HepG2 (cell line): ENCODE measurements around the gene KDM4E. TPM values are rescaled to one million over a fixed set of nuclear protein-coding genes. Genes with fewer than 3 reads are reported as not detected.

ENCODE experiments used
- ARNT2 ChIP-seq: sonication (generic); formaldehyde crosslinking; IDR thresholded peaks from 2 replicates; pipeline ENCODE4 v1.8.0; 2022; ENCODE audit warnings: mild to moderate bottlenecking, low read depth, missing genetic modification reagents, moderate library complexity
- ELK4 ChIP-seq: sonication (generic); formaldehyde crosslinking; IDR thresholded peaks from 2 replicates; pipeline ENCODE4 v1.9.0; 2021; ENCODE audit warnings: missing genetic modification reagents, borderline replicate concordance
- IKZF5 ChIP-seq: IDR thresholded peaks from 2 replicates; pipeline ENCODE4 v1.6.1; 2018; ENCODE audit warnings: missing genetic modification reagents, mild to moderate bottlenecking, missing compliant biosample characterization
- KDM3A ChIP-seq: IDR thresholded peaks from 2 replicates; pipeline ENCODE4 v1.6.1; 2018; ENCODE audit warnings: low read depth, missing compliant biosample characterization
- KDM6A ChIP-seq: IDR thresholded peaks from 2 replicates; pipeline ENCODE4 v1.6.1; 2016; ENCODE audit warnings: low read depth
- MYPOP ChIP-seq: sonication (generic); formaldehyde crosslinking; IDR thresholded peaks from 2 replicates; pipeline ENCODE4 v1.8.1; 2023; ENCODE audit warnings: mild to moderate bottlenecking, moderate library complexity, missing genetic modification reagents
- TCF7L2 ChIP-seq: IDR thresholded peaks from 2 replicates; pipeline ENCODE4 v1.6.1; 2011; ENCODE audit warnings: mild to moderate bottlenecking, low read depth, low read length, moderate library complexity
- ZNF124 ChIP-seq: sonication (generic); formaldehyde crosslinking; IDR thresholded peaks from 2 replicates; pipeline ENCODE4 v1.4.0; 2020; ENCODE audit warnings: missing genetic modification reagents
- ZNF205 ChIP-seq: IDR thresholded peaks from 2 replicates; pipeline ENCODE4 v1.6.1; 2018; ENCODE audit warnings: missing biosample characterization, missing genetic modification reagents
- ZNF274 ChIP-seq: sonication (generic); formaldehyde crosslinking; IDR thresholded peaks from 2 replicates; pipeline ENCODE4 v1.5.1; 2020; ENCODE audit warnings: mild to moderate bottlenecking, missing genetic modification reagents
- ZNF296 ChIP-seq: sonication (generic); formaldehyde crosslinking; conservative IDR thresholded peaks from 2 replicates; pipeline ENCODE4 v1.5.0; 2020; ENCODE audit warnings: mild to moderate bottlenecking, missing genetic modification reagents
- ZNF776 ChIP-seq: sonication (generic); formaldehyde crosslinking; IDR thresholded peaks from 2 replicates; pipeline ENCODE4 v1.4.0; 2020; ENCODE audit warnings: mild to moderate bottlenecking, missing genetic modification reagents
- polyA plus RNA-seq, 8 experiments: library from polyadenylated mRNA; depleted of rRNA in 3 of 8; stranded (reverse) in 7 of 8; unstranded in 1 of 8; fragments of >200 nt; fragmentation: Illumina TruSeq in 4 of 8; extraction: Trizol in 4 of 8; gene quantifications; 2 replicates each; pipeline versions ENCODE4 v1.2.1 to v1.2.3, GENCODE V29; 2011 to 2016; ENCODE audit warnings: low read depth in 4 of 8, missing spikeins in 1 of 8, mixed read lengths in 1 of 8; ENCODE audit not compliant: insufficient read depth in 1 of 8
- total RNA-seq, 5 experiments: library from RNA; depleted of rRNA; stranded (reverse); fragments of >200 nt; fragmentation: Illumina TruSeq; extraction: Trizol; gene quantifications; 2 replicates each; pipeline ENCODE4 v1.2.3, GENCODE V29; 2016; ENCODE audit warnings: low read depth in 1 of 5
- TF ChIP-seq, protein P1 (sequence below): IDR thresholded peaks from 2 replicates; pipeline ENCODE4 v1.4.0; 2020; ENCODE audit warnings: mild to moderate bottlenecking, missing genetic modification reagents

The KDM4E gene
- total and polyA plus RNA-seq, 2 of the 13 experiments (the other 11 are each of a cell fraction or from before 2014, with no cell fraction given): not detected

GRCh38 chr11:95067039-95067840 is 42.2 kb downstream of the KDM4E start (continued):
- TF ChIP-seq, protein P1, sequence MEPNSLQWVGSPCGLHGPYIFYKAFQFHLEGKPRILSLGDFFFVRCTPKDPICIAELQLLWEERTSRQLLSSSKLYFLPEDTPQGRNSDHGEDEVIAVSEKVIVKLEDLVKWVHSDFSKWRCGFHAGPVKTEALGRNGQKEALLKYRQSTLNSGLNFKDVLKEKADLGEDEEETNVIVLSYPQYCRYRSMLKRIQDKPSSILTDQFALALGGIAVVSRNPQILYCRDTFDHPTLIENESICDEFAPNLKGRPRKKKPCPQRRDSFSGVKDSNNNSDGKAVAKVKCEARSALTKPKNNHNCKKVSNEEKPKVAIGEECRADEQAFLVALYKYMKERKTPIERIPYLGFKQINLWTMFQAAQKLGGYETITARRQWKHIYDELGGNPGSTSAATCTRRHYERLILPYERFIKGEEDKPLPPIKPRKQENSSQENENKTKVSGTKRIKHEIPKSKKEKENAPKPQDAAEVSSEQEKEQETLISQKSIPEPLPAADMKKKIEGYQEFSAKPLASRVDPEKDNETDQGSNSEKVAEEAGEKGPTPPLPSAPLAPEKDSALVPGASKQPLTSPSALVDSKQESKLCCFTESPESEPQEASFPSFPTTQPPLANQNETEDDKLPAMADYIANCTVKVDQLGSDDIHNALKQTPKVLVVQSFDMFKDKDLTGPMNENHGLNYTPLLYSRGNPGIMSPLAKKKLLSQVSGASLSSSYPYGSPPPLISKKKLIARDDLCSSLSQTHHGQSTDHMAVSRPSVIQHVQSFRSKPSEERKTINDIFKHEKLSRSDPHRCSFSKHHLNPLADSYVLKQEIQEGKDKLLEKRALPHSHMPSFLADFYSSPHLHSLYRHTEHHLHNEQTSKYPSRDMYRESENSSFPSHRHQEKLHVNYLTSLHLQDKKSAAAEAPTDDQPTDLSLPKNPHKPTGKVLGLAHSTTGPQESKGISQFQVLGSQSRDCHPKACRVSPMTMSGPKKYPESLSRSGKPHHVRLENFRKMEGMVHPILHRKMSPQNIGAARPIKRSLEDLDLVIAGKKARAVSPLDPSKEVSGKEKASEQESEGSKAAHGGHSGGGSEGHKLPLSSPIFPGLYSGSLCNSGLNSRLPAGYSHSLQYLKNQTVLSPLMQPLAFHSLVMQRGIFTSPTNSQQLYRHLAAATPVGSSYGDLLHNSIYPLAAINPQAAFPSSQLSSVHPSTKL (CRISPR knock-in tag): peak; percentile 54
- TF ChIP-seq ZNF274: peak; percentile 41
- TF ChIP-seq ZNF205 (CRISPR knock-in tag): no peak
- no peak; the same call in 1 of the 2 replicates for TF ChIP-seq ZNF776
- no peak for TF ChIP-seq ELK4 (CRISPR knock-in tag)
- peak; percentile 95 for TF ChIP-seq MYPOP (CRISPR knock-in tag)
- TF ChIP-seq KDM3A (CRISPR knock-in tag): no peak
- no peak for TF ChIP-seq KDM6A (CRISPR knock-in tag)
- no peak for TF ChIP-seq ZNF296 (CRISPR knock-in tag)
- 0 out of 2 replicates have a peak, but pooled peaks have one; percentile 52 for TF ChIP-seq ZNF124 (CRISPR knock-in tag)
- no peak for TF ChIP-seq ARNT2
- TF ChIP-seq TCF7L2: no peak
- peak; percentile 15; the same call in 1 of the 2 replicates for TF ChIP-seq IKZF5 (CRISPR knock-in tag)
